Peyer's patch (tissue), 4 donors: ENCODE measurements around the gene HS3ST3B1. TPM values are rescaled to one million over a fixed set of nuclear protein-coding genes. Genes with fewer than 3 reads are reported as not detected.

ENCODE experiments used
- DNase-seq, 3 donors: peaks; one replicate each; pipeline ENCODE4 v3.0.0-alpha.2; 2017 to 2019
- H3K27ac ChIP-seq, 4 donors: fragments of 200-600 bp; sonication (generic); one replicate each; pipeline ENCODE4 v1.5.1; 2016 to 2019
- H3K27me3 ChIP-seq, 2 donors: fragments of 200-600 bp; sonication (generic); one replicate each; pipeline ENCODE4 v1.5.1; 2019
- H3K36me3 ChIP-seq, 3 donors: fragments of 200-600 bp; sonication (generic); one replicate each; pipeline ENCODE4 v1.5.1; 2016 to 2019
- H3K4me1 ChIP-seq, 4 donors: fragments of 200-600 bp; sonication (generic); one replicate each; pipeline ENCODE4 v1.5.1; 2016 to 2019
- H3K4me3 ChIP-seq, 4 donors: fragments of 200-600 bp; sonication (generic); 1 replicate in 3 of 4; 2 replicates in 1 of 4; pipeline ENCODE4 v1.5.1; 2016 to 2019; ENCODE audit warnings: mild to moderate bottlenecking in 1 of 4
- H3K9me3 ChIP-seq, 4 donors: fragments of 200-600 bp; sonication (generic); one replicate each; pipeline ENCODE4 v1.5.1; 2016 to 2019; ENCODE audit warnings: mild to moderate bottlenecking in 1 of 4
- CTCF ChIP-seq, 6 experiments: fragments of 450-650 bp in 4 of 6; fragments of 200-600 bp in 2 of 6; sonication (generic) in 1 of 6; IDR thresholded peaks; one replicate each; pipeline ENCODE4 v1.5.1; 2017 to 2019; ENCODE audit warnings: antibody characterized with exemption in 6 of 6, mild to moderate bottlenecking in 3 of 6, moderate library complexity in 1 of 6
- POLR2A ChIP-seq, 2 donors: fragments of 450-650 bp; IDR thresholded peaks; one replicate each; pipeline ENCODE4 v1.5.1; 2017; ENCODE audit warnings: antibody characterized with exemption in 2 of 2, mild to moderate bottlenecking in 2 of 2, moderate library complexity in 2 of 2
- total RNA-seq, 4 donors: library from RNA; depleted of rRNA; stranded (reverse); fragments of >200 nt; gene quantifications; one replicate each; pipeline ENCODE4 v1.1.0, GENCODE V29; 2016

Gene HS3ST3B1
- 1 to 10 TPM; 2.1 to 5.4 (median 3.3) TPM for total RNA-seq

- peaks cover 0 to 62% (median 2%) of the 10 kb centered on the region in 4 donors for H3K4me1 ChIP-seq
- peak; percentile 64 to 79 for TF ChIP-seq POLR2A (IDR thresholded peaks at IDR 0.05)
- peak in 3 of 6 experiments; percentile 35 to 48 (median 43) for TF ChIP-seq CTCF (IDR thresholded peaks at IDR 0.05)
- DNase-seq = peak; percentile 95 to 99 (median 99)
- peak within 1 kb of the TSS; percentile 63 to 77 (median 64) for H3K4me3 ChIP-seq
- no peaks in the 10 kb centered on the region for H3K36me3 ChIP-seq
- H3K9me3 ChIP-seq = no peaks in the 10 kb centered on the region
- peaks cover 0 to 42% of the 10 kb centered on the region in 2 donors for H3K27me3 ChIP-seq
- H3K27ac ChIP-seq = peak within 1 kb of the TSS; percentile 68 to 89 (median 84)
These were observed at the start of gene HS3ST3B1 for GRCh38 chr17:14300575-14301278. TSS of gene HS3ST3B1 (plus strand) at chr17:14301081. CDS start at chr17:14301519, 438 bp downstream.

- no peaks in the 10 kb centered on the region for H3K36me3 ChIP-seq
- TF ChIP-seq POLR2A (IDR thresholded peaks at IDR 0.05) = no peak
- no peak for TF ChIP-seq CTCF (IDR thresholded peaks at IDR 0.05)
- H3K27ac ChIP-seq = no peak overlapping the region
- no peak overlapping the region for H3K4me3 ChIP-seq
- no peak for DNase-seq
- H3K9me3 ChIP-seq = no peaks in the 10 kb centered on the region
- H3K27me3 ChIP-seq = no peaks in the 10 kb centered on the region
- H3K4me1 ChIP-seq = no peaks in the 10 kb centered on the region
These were observed 39.5 kb upstream of the HS3ST3B1 start for GRCh38 chr17:14261406-14261805.

GRCh38 chr17:14268264-14268663, 32.6 kb upstream of the HS3ST3B1 start:
- no peak for DNase-seq
- no peak overlapping the region for H3K4me3 ChIP-seq
- H3K27me3 ChIP-seq = no peaks in the 10 kb centered on the region
- H3K36me3 ChIP-seq = no peaks in the 10 kb centered on the region
- no peaks in the 10 kb centered on the region for H3K4me1 ChIP-seq
- no peak for TF ChIP-seq POLR2A (IDR thresholded peaks at IDR 0.05)
- no peak for TF ChIP-seq CTCF (IDR thresholded peaks at IDR 0.05)
- H3K27ac ChIP-seq = no peak overlapping the region
- H3K9me3 ChIP-seq = no peaks in the 10 kb centered on the region

- H3K4me3 ChIP-seq = no peak overlapping the region
- H3K9me3 ChIP-seq = no peaks in the 10 kb centered on the region
- no peak for DNase-seq
- no peak overlapping the region for H3K27ac ChIP-seq
- TF ChIP-seq POLR2A (IDR thresholded peaks at IDR 0.05) = no peak
- no peak for TF ChIP-seq CTCF (IDR thresholded peaks at IDR 0.05)
- H3K27me3 ChIP-seq = no peaks in the 10 kb centered on the region
- no peaks in the 10 kb centered on the region for H3K36me3 ChIP-seq
- H3K4me1 ChIP-seq = no peaks in the 10 kb centered on the region
These were observed 31.4 kb upstream of the HS3ST3B1 start for GRCh38 chr17:14269473-14269872.

- H3K27me3 ChIP-seq = no peaks in the 10 kb centered on the region
These were observed 30.4 kb upstream of the HS3ST3B1 start for GRCh38 chr17:14270508-14270907.

More at GRCh38 chr17:14270508-14270907, 30.4 kb upstream of the HS3ST3B1 start:
- no peak overlapping the region for H3K27ac ChIP-seq
- TF ChIP-seq CTCF (IDR thresholded peaks at IDR 0.05) (no peak), POLR2A (IDR thresholded peaks at IDR 0.05) (no peak)
- H3K9me3 ChIP-seq = no peaks in the 10 kb centered on the region
- no peaks in the 10 kb centered on the region for H3K36me3 ChIP-seq
- no peak overlapping the region for H3K4me3 ChIP-seq
- no peak for DNase-seq
- H3K4me1 ChIP-seq = no peaks in the 10 kb centered on the region
